IMR-90 (cell line): ENCODE measurements around the gene PADI1. TPM values are rescaled to one million over a fixed set of nuclear protein-coding genes. Genes with fewer than 3 reads are reported as not detected.

ENCODE experiments used
- ATAC-seq: fragments of 200-7000 bp; cut with Tn5 transposase; 2 replicates; pipeline ENCODE4 v1.9.1; 2020; ENCODE audit warnings: low read depth, mild to moderate bottlenecking, moderate library complexity
- BruUV-seq: library from RNA; stranded (reverse); fragments of 400-500 nt; replicated peaks from 2 replicates; lab custom pipeline; 2021; lab: Mats Ljungman, UMichigan
- CTCF ChIA-PET: fragments of 300-600 bp; formaldehyde crosslinking; extraction: SDS; loops from one replicate; lab custom pipeline; 2021; ENCODE audit warnings: antibody characterized with exemption; lab: Yijun Ruan, JAX
- POLR2A ChIA-PET: fragments of 300-600 bp; sonication (Branson Sonifier 250); formaldehyde crosslinking; loops from one replicate; lab custom pipeline; 2022; ENCODE audit warnings: antibody characterized with exemption; ENCODE audit not compliant: unreplicated experiment; lab: Charles Lee
- DNase-seq: peaks from one replicate; pipeline ENCODE4 v3.0.0; 2013
- H2AFZ ChIP-seq: replicated peaks from 2 replicates; pipeline ENCODE3; 2013; ENCODE audit warnings: low read length, mild to moderate bottlenecking; ENCODE audit not compliant: poor library complexity
- H2AK5ac ChIP-seq: 2 replicates; pipeline ENCODE4 v1.6.1; 2013; ENCODE audit warnings: low read depth, low read length, inconsistent platforms
- H2AK9ac ChIP-seq: replicated peaks from 2 replicates; pipeline ENCODE3; 2013; ENCODE audit warnings: mild to moderate bottlenecking, low read depth, low read length, moderate library complexity; ENCODE audit not compliant: poor library complexity
- H2BK120ac ChIP-seq: 2 replicates; pipeline ENCODE4 v1.6.1; 2013; ENCODE audit warnings: low read depth, low read length, inconsistent platforms
- H2BK15ac ChIP-seq: 3 replicates; pipeline ENCODE4 v1.6.1; 2013; ENCODE audit warnings: low read depth, low read length, inconsistent platforms
- H2BK20ac ChIP-seq: 2 replicates; pipeline ENCODE4 v1.6.1; 2013; ENCODE audit warnings: low read depth, mild to moderate bottlenecking, inconsistent platforms, low read length, moderate library complexity
- H2BK5ac ChIP-seq: 2 replicates; pipeline ENCODE4 v1.6.1; 2013; ENCODE audit warnings: mild to moderate bottlenecking, low read depth, low read length, inconsistent platforms; ENCODE audit not compliant: poor library complexity, severe bottlenecking
- H3K14ac ChIP-seq: replicated peaks from 2 replicates; pipeline ENCODE4 v1.6.1; 2013; ENCODE audit warnings: low read depth, low read length, inconsistent platforms
- H3K18ac ChIP-seq: 2 replicates; pipeline ENCODE4 v1.6.1; 2013; ENCODE audit warnings: low read depth, low read length, control low read depth
- H3K23ac ChIP-seq: 2 replicates; pipeline ENCODE4 v1.6.1; 2013; ENCODE audit warnings: low read depth, low read length, inconsistent platforms
- H3K27ac ChIP-seq: 2 replicates; pipeline ENCODE4 v1.5.1; 2013; ENCODE audit warnings: mild to moderate bottlenecking, control low read depth, low read length; ENCODE audit not compliant: insufficient read depth
- H3K27me3 ChIP-seq: 2 replicates; pipeline ENCODE4 v1.6.1; 2013; ENCODE audit warnings: low read length; ENCODE audit not compliant: control insufficient read depth, insufficient read depth
- H3K36me3 ChIP-seq: 2 replicates; pipeline ENCODE4 v1.6.1; 2013; ENCODE audit warnings: low read length, mixed read lengths; ENCODE audit not compliant: control insufficient read depth, insufficient read depth
- H3K4ac ChIP-seq: 2 replicates; pipeline ENCODE4 v1.6.1; 2013; ENCODE audit warnings: low read depth, low read length, inconsistent platforms
- H3K4me1 ChIP-seq: 2 replicates; pipeline ENCODE4 v1.6.1; 2013; ENCODE audit warnings: low read length, mixed read lengths; ENCODE audit not compliant: control insufficient read depth, insufficient read depth
- H3K4me2 ChIP-seq: 2 replicates; pipeline ENCODE4 v1.6.1; 2013; ENCODE audit warnings: low read depth, mild to moderate bottlenecking, control low read depth, low read length, moderate library complexity
- H3K4me3 ChIP-seq: 2 replicates; pipeline ENCODE4 v1.5.1; 2013; ENCODE audit warnings: low read depth, mild to moderate bottlenecking, control low read depth, low read length, moderate library complexity; ENCODE audit not compliant: insufficient read depth
- H3K56ac ChIP-seq: 2 replicates; pipeline ENCODE4 v1.6.1; 2013; ENCODE audit warnings: low read length, inconsistent platforms; ENCODE audit not compliant: insufficient read depth; ENCODE audit errors: extremely low read depth
- H3K79me1 ChIP-seq, 2 experiments: 2 replicates each; pipeline ENCODE4 v1.6.1; 2013; ENCODE audit warnings: low read length in 2 of 2, inconsistent platforms in 1 of 2, low read depth in 1 of 2
- H3K9ac ChIP-seq: 2 replicates; pipeline ENCODE4 v1.6.1; 2013; ENCODE audit warnings: low read depth, low read length, control low read depth
- H3K9me1 ChIP-seq: 2 replicates; pipeline ENCODE4 v1.6.1; 2013; ENCODE audit warnings: low read length, inconsistent platforms; ENCODE audit not compliant: insufficient read depth
- H3K9me3 ChIP-seq: 2 replicates; pipeline ENCODE4 v1.6.1; 2013; ENCODE audit warnings: low read length; ENCODE audit not compliant: control insufficient read depth, insufficient read depth
- H4K20me1 ChIP-seq: 2 replicates; pipeline ENCODE4 v1.6.1; 2013; ENCODE audit warnings: low read length, inconsistent platforms; ENCODE audit not compliant: insufficient read depth
- H4K5ac ChIP-seq: 2 replicates; pipeline ENCODE4 v1.6.1; 2013; ENCODE audit warnings: mild to moderate bottlenecking, low read depth, low read length, control low read depth
- H4K8ac ChIP-seq, 2 experiments: 2 replicates each; pipeline ENCODE4 v1.6.1; 2013; ENCODE audit warnings: low read depth in 2 of 2, low read length in 2 of 2, control low read depth in 1 of 2, inconsistent platforms in 1 of 2
- H4K91ac ChIP-seq: 2 replicates; pipeline ENCODE4 v1.6.1; 2013; ENCODE audit warnings: low read depth, low read length, inconsistent platforms; ENCODE audit not compliant: insufficient read depth
- BHLHE40 ChIP-seq: fragments of 150-350 bp; IDR thresholded peaks from 2 replicates; pipeline ENCODE4 v1.6.1; 2016; ENCODE audit warnings: mild to moderate bottlenecking, low read depth, low read length
- CEBPB ChIP-seq: IDR thresholded peaks from 2 replicates; pipeline ENCODE4 v1.6.1; 2012; ENCODE audit warnings: low read depth, low read length, improper control_type of control experiment
- CHD1 ChIP-seq: IDR thresholded peaks from 2 replicates; pipeline ENCODE4 v1.6.1; 2012; ENCODE audit warnings: low read depth, low read length, improper control_type of control experiment
- FOS ChIP-seq: fragments of 150-350 bp; IDR thresholded peaks from 2 replicates; pipeline ENCODE4 v1.6.1; 2016; ENCODE audit warnings: low read depth, low read length
- MAFK ChIP-seq: IDR thresholded peaks from 2 replicates; pipeline ENCODE4 v1.6.1; 2012; ENCODE audit warnings: low read depth, low read length, improper control_type of control experiment
- MAZ ChIP-seq: IDR thresholded peaks from 2 replicates; pipeline ENCODE4 v1.6.1; 2012; ENCODE audit warnings: low read depth, mild to moderate bottlenecking, low read length, improper control_type of control experiment, moderate library complexity, borderline replicate concordance
- MXI1 ChIP-seq: IDR thresholded peaks from 2 replicates; pipeline ENCODE4 v1.6.1; 2012; ENCODE audit warnings: low read depth, mild to moderate bottlenecking, low read length, moderate library complexity, borderline replicate concordance
- NFE2L2 ChIP-seq: fragments of 150-350 bp; IDR thresholded peaks from 2 replicates; pipeline ENCODE4 v1.6.1; 2016; ENCODE audit warnings: low read depth, mild to moderate bottlenecking, low read length
- POLR2A ChIP-seq: IDR thresholded peaks from 2 replicates; pipeline ENCODE4 v1.6.1; 2012; ENCODE audit warnings: mild to moderate bottlenecking, low read depth, low read length
- RAD21 ChIP-seq: IDR thresholded peaks from 2 replicates; pipeline ENCODE4 v1.6.1; 2012; ENCODE audit warnings: low read length, improper control_type of control experiment
- RCOR1 ChIP-seq: IDR thresholded peaks from 2 replicates; pipeline ENCODE4 v1.6.1; 2012; ENCODE audit warnings: mild to moderate bottlenecking, low read length, improper control_type of control experiment; ENCODE audit not compliant: insufficient replicate concordance
- RFX5 ChIP-seq: IDR thresholded peaks from 2 replicates; pipeline ENCODE4 v1.8.0; 2012; ENCODE audit warnings: low read depth, mild to moderate bottlenecking, low read length, moderate library complexity
- SMC3 ChIP-seq: fragments of 150-350 bp; IDR thresholded peaks from 2 replicates; pipeline ENCODE4 v1.6.1; 2016; ENCODE audit warnings: low read depth, mild to moderate bottlenecking, antibody characterized with exemption, low read length, moderate library complexity
- USF2 ChIP-seq: fragments of 150-350 bp; IDR thresholded peaks from 2 replicates; pipeline ENCODE4 v1.6.1; 2017; ENCODE audit warnings: mild to moderate bottlenecking, antibody characterized with exemption, low read length, low read depth
- WGBS, 2 experiments: methylation state at CpG; one replicate each; pipeline versions ENCODE4 v1.1.5 to v1.1.7; 2013; ENCODE audit warnings: missing lambda C conversion rate in 2 of 2; ENCODE audit not compliant: insufficient read length in 1 of 2; ENCODE audit errors: extremely low coverage in 2 of 2; 5-methylcytosine and 5-hydroxymethylcytosine counted together
- dilution Hi-C: fragments of 300-500 bp; cut with HindIII; formaldehyde crosslinking; loops from one replicate; pipeline ENCODE4 v1.14.3; 2018; ENCODE audit warnings: low sequenced_read_pairs; ENCODE audit not compliant: unreplicated experiment
- in situ Hi-C: fragments of 300-500 bp; cut with MboI; formaldehyde crosslinking; loops from 3 replicates; pipeline ENCODE4 v1.14.3; 2019; ENCODE audit warnings: low sequenced_read_pairs, inconsistent platforms, mixed read lengths
- intact Hi-C: fragments of 100-400 bp; cut with micrococcal nuclease; formaldehyde crosslinking; loops from 2 replicates; pipeline ENCODE4 v1.10.0; 2022
- polyA plus RNA-seq, 3 experiments: library from polyadenylated mRNA; depleted of rRNA; stranded (reverse); fragments of >200 nt; gene quantifications; 2 replicates each; pipeline ENCODE4 v1.2.3, GENCODE V29; 2012; ENCODE audit warnings: low replicate concordance in 1 of 3
- total RNA-seq: library from RNA; depleted of rRNA; stranded (reverse); fragments of >200 nt; gene quantifications from 2 replicates; pipeline ENCODE4 v1.2.3, GENCODE V29; 2012

Gene PADI1
- total and polyA plus RNA-seq, 2 of the 4 experiments (the other 2 are of a cell fraction) = 0.17 TPM; not detected in 1

DNA sequence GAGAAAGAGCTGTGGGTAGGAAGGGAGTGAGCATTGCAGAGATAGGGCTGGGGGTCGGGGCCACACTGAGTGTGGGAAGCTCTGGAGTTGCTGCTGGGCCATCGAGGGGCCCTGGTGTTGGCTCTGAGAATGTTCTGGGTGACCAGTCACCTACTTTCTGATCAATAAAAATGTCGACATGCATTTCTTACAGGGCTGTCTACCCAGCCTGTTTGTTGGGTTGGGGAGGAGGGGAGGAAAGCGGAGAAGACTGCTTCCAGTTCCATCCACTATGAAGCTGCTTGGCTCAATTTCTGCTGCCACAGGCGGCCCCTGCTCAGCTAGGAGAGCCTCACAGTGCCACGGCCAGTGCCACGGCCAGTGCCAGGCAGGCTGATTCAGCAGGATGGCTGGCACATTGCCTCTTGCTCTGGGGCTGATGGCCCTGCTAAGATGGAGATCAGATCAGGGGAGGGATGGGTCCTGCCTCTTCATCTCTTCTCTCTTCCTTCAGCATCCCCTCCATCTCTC lies 40.9 kb downstream of the PADI1 start:
- Histone ChIP-seq H2AK5ac (no peak overlapping the region), H4K20me1 (no peaks in the 10 kb centered on the region), H2AK9ac (no peak overlapping the region), H3K14ac (no peak overlapping the region), H3K4me3 (no peak overlapping the region), H2BK20ac (no peak overlapping the region), H3K4ac (no peak overlapping the region), H3K9ac (no peak overlapping the region), H3K4me1 (no peaks in the 10 kb centered on the region), H4K91ac (no peak overlapping the region), H3K9me3 (no peaks in the 10 kb centered on the region), H3K27me3 (peaks cover 17% of the 10 kb centered on the region), H3K56ac (no peak overlapping the region), H3K79me1 (no peaks in the 10 kb centered on the region), H3K18ac (no peak overlapping the region), H3K23ac (no peak overlapping the region), H3K36me3 (no peaks in the 10 kb centered on the region), H3K9me1 (0 out of 2 replicates have a peak, but pooled peaks cover 2% of the 10 kb centered on the region), H4K5ac (no peak overlapping the region), H3K4me2 (no peak overlapping the region), H4K8ac (no peak overlapping the region), H3K27ac (no peak overlapping the region), H2BK5ac (no peak overlapping the region), H2BK15ac (no peak overlapping the region), H2AFZ (no peak overlapping the region), H2BK120ac (no peak overlapping the region)
- CTCF ChIA-PET = interaction anchor here (0.6 to 1.5 kb wide), 3 partner anchors 10 to 120 kb away, joined by 7 to 9 read pairs (median 8); no protein-coding TSS in a partner anchor
- POLR2A ChIA-PET = no interaction called here
- intact Hi-C loops (loop anchor here (5.0 kb wide), 1 partner anchor 86 kb away; no protein-coding TSS in a partner anchor), dilution Hi-C loops (no loop called here), in situ Hi-C loops (no loop called here)
- no peak for TF ChIP-seq MXI1
- TF ChIP-seq BHLHE40 = no peak
- TF ChIP-seq RCOR1 = no peak
- TF ChIP-seq POLR2A = no peak
- TF ChIP-seq SMC3 = no peak
- TF ChIP-seq MAZ = no peak
- no peak for TF ChIP-seq CEBPB
- no peak for TF ChIP-seq NFE2L2
- TF ChIP-seq RAD21 = no peak
- TF ChIP-seq CHD1 = no peak
- TF ChIP-seq RFX5 = no peak
- TF ChIP-seq MAFK = no peak
- TF ChIP-seq FOS = no peak
- TF ChIP-seq USF2 = no peak
- ATAC-seq = no peak
- DNase-seq = no peak
- WGBS, 2 experiments = 54% methylated on average over 3 of the region's 7 CpGs; no CpG with 5 or more reads in 1 of the 2 experiments
- no TSS peak for BruUV-seq
